SH-SY5Y (cell line): ENCODE data around the gene RBM39.

ENCODE experiments used
- GATA2 ChIP-seq: IDR thresholded peaks from 2 replicates; pipeline ENCODE4 v1.6.1; 2011; ENCODE audit warnings: mild to moderate bottlenecking, low read depth, low read length
- GATA3 ChIP-seq: IDR thresholded peaks from 2 replicates; pipeline ENCODE4 v1.6.1; 2011; ENCODE audit warnings: low read depth, mild to moderate bottlenecking, low read length, moderate library complexity

GRCh38 chr20:35750611-35751010, 8.6 kb upstream of the RBM39 start:
- no peak for TF ChIP-seq GATA2
- TF ChIP-seq GATA3: no peak
